Gastroesophageal sphincter (tissue), 3 donors: Measurements from ENCODE around the gene NIPAL4.

ENCODE experiments used
- CTCF ChIP-seq, 4 experiments: fragments of 200-600 bp in 2 of 4; fragments of 450-650 bp in 2 of 4; sonication (generic) in 1 of 4; IDR thresholded peaks; one replicate each; pipeline ENCODE4 v1.5.1; 2017 to 2019; ENCODE audit warnings: antibody characterized with exemption in 4 of 4, mild to moderate bottlenecking in 2 of 4, moderate library complexity in 2 of 4
- EP300 ChIP-seq: sonication (generic); formaldehyde crosslinking; IDR thresholded peaks from one replicate; pipeline ENCODE4 v1.6.1; 2017; ENCODE audit warnings: antibody characterized with exemption, mild to moderate bottlenecking
- POLR2A ChIP-seq, 2 donors: fragments of 450-650 bp; IDR thresholded peaks; one replicate each; pipeline ENCODE4 v1.6.1; 2017; ENCODE audit warnings: antibody characterized with exemption in 2 of 2, mild to moderate bottlenecking in 2 of 2, moderate library complexity in 1 of 2
- POLR2AphosphoS5 ChIP-seq: sonication (generic); formaldehyde crosslinking; IDR thresholded peaks from one replicate; pipeline ENCODE4 v1.6.1; 2017; ENCODE audit warnings: antibody characterized with exemption

- TF ChIP-seq CTCF (IDR thresholded peaks at IDR 0.05) (no peak), POLR2A (IDR thresholded peaks at IDR 0.05) (no peak), EP300 (no peak), POLR2AphosphoS5 (no peak)
Measured at GRCh38 chr5:157463081-157463480, 3.1 kb downstream of the NIPAL4 start.
